Common myeloid progenitor, CD34-positive (primary cell): ENCODE data around the gene DPH7.

ENCODE experiments used
- CTCF ChIA-PET: fragments of 350-600 bp; sonication (Branson Sonifier 250); formaldehyde crosslinking; loops from one replicate; lab custom pipeline; 2021; ENCODE audit warnings: antibody characterized with exemption; lab: Charles Lee
- POLR2A ChIA-PET: fragments of 350-600 bp; sonication (Branson Sonifier 250); formaldehyde crosslinking; loops from one replicate; lab custom pipeline; 2021; ENCODE audit warnings: antibody characterized with exemption; lab: Charles Lee
- DNase-seq, 3 donors: peaks; one replicate each; pipeline versions ENCODE4 v3.0.0 to v3.0.0-alpha.2; 2013
- H3K27ac ChIP-seq, 2 experiments: 1 replicate in 1 of 2; 2 replicates in 1 of 2; pipeline ENCODE4 v1.7.0; 2013; ENCODE audit warnings: inconsistent platforms in 2 of 2, low read length in 2 of 2, mild to moderate bottlenecking in 2 of 2, low read depth in 1 of 2, moderate library complexity in 1 of 2; ENCODE audit not compliant: severe bottlenecking in 2 of 2, insufficient read depth in 1 of 2, poor library complexity in 1 of 2
- H3K27me3 ChIP-seq, 5 experiments: replicated peaks in 2 of 5; 1 replicate in 3 of 5; 2 replicates in 2 of 5; pipeline versions ENCODE4 v1.6.1 to v1.7.0; 2013; ENCODE audit warnings: low read length in 4 of 5, mild to moderate bottlenecking in 2 of 5, moderate library complexity in 2 of 5, inconsistent platforms in 1 of 5; ENCODE audit not compliant: insufficient read depth in 5 of 5, control insufficient read depth in 4 of 5
- H3K36me3 ChIP-seq, 4 experiments: 1 replicate in 2 of 4; 2 replicates in 2 of 4; pipeline versions ENCODE4 v1.6.1 to v1.7.0; 2013; ENCODE audit warnings: low read length in 3 of 4, control low read depth in 1 of 4, mild to moderate bottlenecking in 1 of 4; ENCODE audit not compliant: control insufficient read depth in 4 of 4, insufficient read depth in 4 of 4
- H3K4me1 ChIP-seq, 4 experiments: 1 replicate in 3 of 4; 2 replicates in 1 of 4; pipeline versions ENCODE4 v1.6.1 to v1.7.1; 2013; ENCODE audit warnings: low read length in 3 of 4, mild to moderate bottlenecking in 3 of 4, control low read depth in 1 of 4, inconsistent platforms in 1 of 4, moderate library complexity in 1 of 4; ENCODE audit not compliant: control insufficient read depth in 4 of 4, insufficient read depth in 4 of 4; ENCODE audit errors: control extremely low read depth in 1 of 4
- H3K4me3 ChIP-seq, 7 experiments: 1 replicate in 4 of 7; 2 replicates in 3 of 7; pipeline versions ENCODE4 v1.5.1 to v1.7.0; 2013; ENCODE audit warnings: mild to moderate bottlenecking in 7 of 7, low read length in 6 of 7, moderate library complexity in 6 of 7, inconsistent platforms in 2 of 7, low read depth in 2 of 7, control low read depth in 1 of 7; ENCODE audit not compliant: insufficient read depth in 4 of 7, control insufficient read depth in 1 of 7; ENCODE audit errors: extremely low read depth in 1 of 7
- H3K9me3 ChIP-seq, 5 experiments: 1 replicate in 4 of 5; 2 replicates in 1 of 5; pipeline versions ENCODE4 v1.6.1 to v1.7.1; 2013; ENCODE audit warnings: low read length in 4 of 5, mild to moderate bottlenecking in 2 of 5, inconsistent platforms in 1 of 5, low read depth in 1 of 5, moderate library complexity in 1 of 5; ENCODE audit not compliant: control insufficient read depth in 4 of 5, insufficient read depth in 2 of 5; ENCODE audit errors: control extremely low read depth in 1 of 5
- WGBS: methylation state at CpG from one replicate; pipeline ENCODE4 v1.1.5; 2013; ENCODE audit not compliant: insufficient coverage; 5-methylcytosine and 5-hydroxymethylcytosine counted together

The DPH7 gene

DNA sequence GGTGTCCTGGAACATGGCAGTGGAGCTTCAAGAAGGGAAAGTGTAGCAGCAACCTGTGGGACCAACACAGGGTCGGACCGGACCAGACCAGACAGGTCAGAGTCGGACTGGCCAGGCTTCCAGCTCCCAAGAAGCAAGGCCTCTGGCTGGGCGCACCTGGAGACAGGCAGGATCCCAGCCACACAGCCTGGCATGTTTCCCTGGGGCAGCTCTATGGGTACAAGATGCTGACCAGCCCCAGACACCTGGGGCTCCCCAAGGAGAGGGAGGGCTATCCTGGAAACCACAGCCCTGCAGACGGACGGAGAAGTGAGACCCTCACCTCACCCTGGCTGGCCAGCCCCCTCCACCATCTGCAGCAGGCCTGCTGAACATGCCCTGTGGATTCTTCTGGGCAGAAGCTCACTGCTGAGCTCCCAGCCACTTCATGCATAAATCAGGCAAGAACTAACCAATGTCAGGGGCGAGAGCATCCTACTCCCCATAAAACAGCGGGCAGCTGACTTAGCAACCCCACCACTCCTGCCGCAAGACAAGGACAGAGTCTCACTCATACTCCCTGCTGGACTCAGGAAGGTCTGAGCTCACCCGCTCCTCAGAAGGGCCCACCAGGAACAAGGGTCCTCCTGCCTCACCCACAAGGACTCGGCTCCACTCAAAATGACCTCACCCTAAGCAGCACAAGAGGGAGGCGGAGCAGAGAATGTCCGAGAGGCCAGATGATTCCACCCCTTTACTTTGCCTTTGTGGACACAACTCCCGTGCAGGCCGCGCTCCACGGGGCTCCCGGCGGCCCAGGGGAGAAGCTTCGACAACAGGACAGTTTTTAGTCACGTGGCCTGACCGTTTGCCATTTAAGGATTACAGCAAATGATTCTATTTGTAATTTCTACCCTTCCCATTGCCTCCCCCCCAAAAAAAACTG, 2.9 kb upstream of the DPH7 start:
- no peak for DNase-seq
- H3K27me3 ChIP-seq = no peaks in the 10 kb centered on the region
- H3K27ac ChIP-seq = no peak overlapping the region
- peaks cover 4 to 17% (median 15%) of the 10 kb centered on the region in 4 experiments for H3K4me1 ChIP-seq
- H3K4me3 ChIP-seq = no peak overlapping the region
- POLR2A ChIA-PET = interaction anchor here (0.5 kb wide), 1 partner anchor 56 kb away, joined by 3 read pairs; no protein-coding TSS in a partner anchor
- WGBS = 97% methylated on average over 16 of the region's 22 CpGs
- no peaks in the 10 kb centered on the region for H3K9me3 ChIP-seq
- CTCF ChIA-PET = interaction anchor here (0.7 to 2.3 kb wide), 13 partner anchors 14 to 115 kb away, joined by 3 to 12 read pairs (median 5); no protein-coding TSS in a partner anchor
- peaks cover 2 to 61% (median 39%) of the 10 kb centered on the region in 4 experiments for H3K36me3 ChIP-seq

DNA sequence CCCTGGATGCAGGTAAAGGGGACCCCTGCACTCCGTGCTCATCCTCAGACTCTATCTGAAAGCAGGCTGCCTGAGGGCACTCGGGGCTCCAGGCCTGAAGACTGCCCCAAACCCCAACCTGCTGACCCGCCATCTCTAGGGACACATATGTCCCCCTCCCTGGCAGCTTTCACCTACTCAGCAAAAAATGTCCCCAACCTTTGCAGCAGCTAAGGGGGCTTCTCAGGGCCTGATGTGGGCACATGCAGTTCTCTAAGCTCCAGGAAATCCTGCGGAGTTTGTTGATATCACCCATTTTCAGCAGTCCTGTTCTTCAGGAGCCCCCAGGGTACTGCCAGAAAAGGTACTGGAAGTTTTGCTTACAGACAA, 2.2 kb upstream of the DPH7 start:
- Histone ChIP-seq H3K36me3 (peaks cover 2 to 60% (median 39%) of the 10 kb centered on the region in 4 experiments), H3K4me1 (peaks cover 4 to 23% (median 15%) of the 10 kb centered on the region in 4 experiments), H3K27ac (no peak overlapping the region), H3K27me3 (no peaks in the 10 kb centered on the region), H3K9me3 (no peaks in the 10 kb centered on the region), H3K4me3 (no peak overlapping the region)
- 94% methylated on average over 4 of the region's 4 CpGs for WGBS
- CTCF ChIA-PET = interaction anchor here (1.1 to 2.3 kb wide), 7 partner anchors 15 to 93 kb away, joined by 3 to 12 read pairs (median 5); no protein-coding TSS in a partner anchor
- no peak for DNase-seq
- POLR2A ChIA-PET = no interaction called here

DNA sequence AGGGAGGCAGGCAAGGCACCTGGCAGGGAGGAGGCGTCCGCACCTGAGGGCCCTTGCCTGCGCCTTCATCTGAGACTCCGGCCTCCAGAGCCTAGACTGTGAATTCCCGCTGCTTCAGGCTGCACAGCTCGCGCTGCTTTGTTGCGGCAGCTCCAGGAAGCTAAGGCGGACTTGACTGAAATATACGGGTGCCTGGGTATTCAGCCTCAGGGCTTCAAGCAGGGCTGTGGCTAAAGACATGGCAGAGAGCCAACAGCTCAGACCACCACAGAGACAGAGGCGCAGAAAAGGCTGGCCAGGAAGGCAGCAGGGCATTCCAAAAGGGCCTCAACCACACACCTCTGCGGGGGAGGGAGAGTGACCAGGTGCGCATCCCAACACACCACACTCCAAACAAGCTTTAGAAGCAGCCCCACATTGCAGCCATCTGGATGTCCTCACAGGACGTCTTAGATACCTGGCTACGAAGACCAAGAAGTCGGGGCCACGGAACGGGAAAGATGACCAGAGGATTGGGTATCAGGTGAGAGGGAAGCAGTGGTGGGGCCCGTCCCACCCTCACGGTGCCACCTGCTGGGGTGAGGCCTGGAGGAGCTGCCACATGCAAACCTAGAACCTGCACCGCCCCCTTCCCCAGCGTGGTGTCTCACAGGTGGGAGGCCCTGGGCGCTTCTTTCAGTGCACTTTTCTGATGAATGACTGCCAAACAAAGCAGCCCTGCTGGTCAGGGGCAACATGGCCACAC, 1.7 kb upstream of the DPH7 start:
- POLR2A ChIA-PET = no interaction called here

DNA sequence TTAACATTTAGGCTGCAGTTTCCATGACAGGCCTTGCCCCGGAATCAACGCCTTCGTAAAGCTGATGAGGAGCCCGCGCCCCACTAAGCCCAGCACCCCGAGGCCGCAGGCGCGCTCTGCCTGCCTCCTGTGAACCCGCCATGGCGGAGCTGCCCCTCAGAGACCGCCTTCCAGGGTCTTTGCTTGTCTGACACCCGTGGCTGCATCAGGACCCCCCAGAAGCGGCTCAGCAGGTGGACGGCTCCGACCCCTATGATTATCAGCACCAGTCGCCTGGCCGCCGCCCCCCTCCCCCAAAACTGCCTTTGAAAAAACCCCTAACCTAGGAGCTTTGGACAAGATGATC, 507 bp upstream of the DPH7 start:
- peaks cover 4 to 25% (median 15%) of the 10 kb centered on the region in 4 experiments for H3K4me1 ChIP-seq
- no peak for DNase-seq
- 62% methylated on average over 16 of the region's 19 CpGs for WGBS
- ChIA-PET CTCF (interaction anchor here (0.7 to 1.5 kb wide), 8 partner anchors 9 to 153 kb away, joined by 3 to 7 read pairs (median 3); no protein-coding TSS in a partner anchor), POLR2A (interaction anchor here (0.6 to 0.9 kb wide), 2 partner anchors 27 to 113 kb away, joined by 3 read pairs; partner anchors contain the start of gene MRPL41)
- peaks cover 2 to 66% (median 46%) of the 10 kb centered on the region in 4 experiments for H3K36me3 ChIP-seq
- no peaks in the 10 kb centered on the region for H3K27me3 ChIP-seq
- H3K27ac ChIP-seq = peak overlapping the region in 1 of 2 experiments; percentile 74
- H3K4me3 ChIP-seq = peak overlapping the region in 6 of 7 experiments; percentile 80 to 94 (median 90)
- H3K9me3 ChIP-seq = no peaks in the 10 kb centered on the region

More for the DNA sequence above, 1.7 kb upstream of the DPH7 start:
- 88% methylated on average over 22 of the region's 23 CpGs for WGBS
- no peak for DNase-seq
- Histone ChIP-seq H3K36me3 (peaks cover 2 to 61% (median 42%) of the 10 kb centered on the region in 4 experiments), H3K9me3 (no peaks in the 10 kb centered on the region), H3K27ac (no peak overlapping the region), H3K4me3 (no peak overlapping the region), H3K4me1 (peaks cover 4 to 25% (median 15%) of the 10 kb centered on the region in 4 experiments), H3K27me3 (no peaks in the 10 kb centered on the region)
- CTCF ChIA-PET = interaction anchor here (0.6 to 2.3 kb wide), 8 partner anchors 9 to 93 kb away, joined by 3 to 12 read pairs (median 4); no protein-coding TSS in a partner anchor

DNA sequence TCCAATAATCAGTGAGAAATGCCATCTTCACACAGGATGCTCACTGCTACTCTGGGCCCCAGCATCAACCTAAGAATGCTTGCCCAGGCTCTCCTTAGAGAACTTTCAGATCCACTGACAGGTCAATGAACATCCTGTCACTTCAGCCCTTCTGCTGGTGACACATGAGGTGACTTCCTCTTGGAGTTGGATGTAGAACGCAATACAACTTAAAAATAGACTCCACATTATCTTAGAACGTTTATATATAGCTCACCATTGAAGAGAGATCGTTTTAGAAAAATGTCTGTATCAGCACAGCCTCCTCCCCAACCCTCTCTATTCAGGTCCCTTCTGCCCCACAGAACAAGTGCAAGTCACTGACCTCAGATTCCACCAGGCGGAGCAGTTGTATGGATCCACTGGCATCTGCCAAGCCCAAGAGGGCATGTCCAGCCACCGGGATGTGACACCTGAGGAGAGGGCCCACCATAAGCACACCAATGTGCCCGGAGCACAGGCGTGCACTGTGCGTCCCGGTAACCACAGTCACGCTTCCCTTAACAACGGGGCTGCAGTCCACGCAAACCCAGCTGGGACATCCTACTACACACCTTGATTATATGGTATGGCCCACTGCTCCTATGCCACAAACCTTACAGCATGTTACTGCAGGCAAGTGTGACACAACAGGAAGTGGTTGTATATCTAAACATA, 2.9 kb downstream of the DPH7 start:
- WGBS = 92% methylated on average over 10 of the region's 12 CpGs
- no peak overlapping the region for H3K27ac ChIP-seq
- peaks cover 4 to 49% (median 33%) of the 10 kb centered on the region in 4 experiments for H3K36me3 ChIP-seq
- CTCF ChIA-PET = interaction anchor here (0.6 to 1.1 kb wide), 2 partner anchors 13 to 16 kb away, joined by 3 read pairs; no protein-coding TSS in a partner anchor
- H3K4me1 ChIP-seq = peaks cover 4 to 25% (median 15%) of the 10 kb centered on the region in 4 experiments
- no peak overlapping the region for H3K4me3 ChIP-seq
- H3K9me3 ChIP-seq = no peaks in the 10 kb centered on the region
- DNase-seq = no peak
- H3K27me3 ChIP-seq = no peaks in the 10 kb centered on the region
- POLR2A ChIA-PET = interaction anchor here (0.7 kb wide), 1 partner anchor 18 kb away, joined by 4 read pairs; no protein-coding TSS in a partner anchor

DNA sequence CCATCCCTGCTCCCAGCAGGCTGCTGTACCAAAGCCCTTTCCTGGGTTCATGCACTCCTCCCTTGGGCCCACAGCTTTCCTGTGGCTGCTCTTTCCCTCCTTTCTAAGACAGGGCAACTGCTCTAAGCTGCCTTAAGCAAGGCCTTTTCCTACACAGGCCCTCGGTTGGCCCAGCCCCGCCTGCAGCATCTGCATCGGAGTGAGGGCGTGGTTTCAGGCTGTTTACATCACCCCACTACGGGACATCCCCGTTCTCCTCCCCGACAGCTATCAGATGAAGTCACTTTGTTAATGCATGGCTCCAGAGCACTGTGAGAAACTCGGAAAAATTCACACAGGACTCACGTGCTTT, 3.4 kb downstream of the DPH7 start:
- H3K27me3 ChIP-seq = no peaks in the 10 kb centered on the region
- no peaks in the 10 kb centered on the region for H3K9me3 ChIP-seq
- no peak for DNase-seq
- POLR2A ChIA-PET = no interaction called here
- CTCF ChIA-PET = no interaction called here
- no peak overlapping the region for H3K4me3 ChIP-seq
- peaks cover 4 to 50% (median 33%) of the 10 kb centered on the region in 4 experiments for H3K36me3 ChIP-seq
- no peak overlapping the region for H3K27ac ChIP-seq
- 93% methylated on average over 9 of the region's 9 CpGs for WGBS
- H3K4me1 ChIP-seq = peaks cover 4 to 25% (median 15%) of the 10 kb centered on the region in 4 experiments
